ENCODE data around the gene KLRK1. TPM values are rescaled to one million over a fixed set of nuclear protein-coding genes. Genes with fewer than 3 reads are reported as not detected.

The KLRK1 gene
- total RNA-seq, 1 experiment from 2014 or later, result 2.3 TPM

- RAD21 ChIA-PET (ENCODE audit: low non-redundant PET in 1 of 2, low total read pairs in 2 of 2, uncharacterized antibody in 2 of 2, unreplicated experiment in 2 of 2), result no interaction called here
- Histone ChIP-seq H3K9me3 (ENCODE audit: control insufficient read depth in 1 of 2, insufficient read depth in 1 of 2, low read depth in 1 of 2, low read length in 2 of 2) (no peaks in the 10 kb centered on the region), H3K4me2 (ENCODE audit: low read length) (no peak overlapping the region), H3K9ac (ENCODE audit: low read length) (no peak overlapping the region), H3K36me3 (ENCODE audit: control insufficient read depth in 1 of 2, insufficient read depth in 2 of 2, low read length in 2 of 2) (no peaks in the 10 kb centered on the region), H3K9me2 (ENCODE audit: insufficient read depth) (no peaks in the 10 kb centered on the region), H3K4me3 (replicated peaks in 1 of 2; ENCODE audit: low read depth in 1 of 2, low read length in 2 of 2) (no peak overlapping the region), H2AFZ (ENCODE audit: low read depth, low read length, poor library complexity, severe bottlenecking) (no peak overlapping the region), H3K27me3 (ENCODE audit: insufficient read depth, low read length) (no peaks in the 10 kb centered on the region), H3K79me2 (ENCODE audit: insufficient read depth, low read length) (no peaks in the 10 kb centered on the region), H3K4me1 (ENCODE audit: control insufficient read depth in 1 of 2, insufficient read depth in 2 of 2, low read length in 2 of 2) (peaks cover 14% of the 10 kb centered on the region in 2 experiments), H3K27ac (ENCODE audit: low read depth, low read length) (no peak overlapping the region), H4K20me1 (ENCODE audit: insufficient read depth) (no peaks in the 10 kb centered on the region)
- CTCF ChIA-PET, result no interaction called here
- ATAC-seq (no peak), DNase-seq (ENCODE audit: low read depth, low spot score) (no peak)
- BruUV-seq (replicated peaks), result no TSS peak
- POLR2A ChIA-PET, result no interaction called here
- TF ChIP-seq CEBPB (IDR thresholded peaks at IDR 0.05; ENCODE audit: low read depth), result no peak
- intact Hi-C loops (cut with micrococcal nuclease), result loop anchor here (10.0 kb wide), 1 partner anchor 48 kb away; the partner anchor contains the start of gene KLRC1
Observed at GRCh38 chr12:10406725-10407124, 16.9 kb upstream of the KLRK1 start.

GRCh38 chr12:10405294-10405693, 15.5 kb upstream of the KLRK1 start:
- H3K9ac ChIP-seq (ENCODE audit: low read length), result no peak overlapping the region
- ATAC-seq (no peak), DNase-seq (ENCODE audit: low read depth, low spot score) (no peak)
- H3K4me2 ChIP-seq (ENCODE audit: low read length), result no peak overlapping the region
- no peaks in the 10 kb centered on the region for H4K20me1 ChIP-seq (ENCODE audit: insufficient read depth)
- no TSS peak for BruUV-seq (replicated peaks)
- no peak overlapping the region for H2AFZ ChIP-seq (ENCODE audit: low read depth, low read length, poor library complexity, severe bottlenecking)
- CTCF ChIA-PET, result no interaction called here
- no peaks in the 10 kb centered on the region for H3K9me3 ChIP-seq (ENCODE audit: control insufficient read depth in 1 of 2, insufficient read depth in 1 of 2, low read depth in 1 of 2, low read length in 2 of 2)
- H3K27me3 ChIP-seq (ENCODE audit: insufficient read depth, low read length), result no peaks in the 10 kb centered on the region
- TF ChIP-seq ATF3 (IDR thresholded peaks at IDR 0.05), result no peak
- TF ChIP-seq ZBTB33 (IDR thresholded peaks at IDR 0.05; ENCODE audit: extremely low read depth, insufficient replicate concordance, low read length), result no peak
- no peak for TF ChIP-seq MAX (IDR thresholded peaks at IDR 0.05)
- TF ChIP-seq SIN3A (IDR thresholded peaks at IDR 0.05; ENCODE audit: low read depth), result no peak
- TF ChIP-seq SRF (IDR thresholded peaks at IDR 0.05; ENCODE audit: low read depth), result no peak
- TF ChIP-seq REST (IDR thresholded peaks at IDR 0.05; ENCODE audit: low read depth), result no peak
- TF ChIP-seq ELF1 (IDR thresholded peaks at IDR 0.05; ENCODE audit: borderline replicate concordance, low read depth), result no peak
- TF ChIP-seq EGR1 (IDR thresholded peaks at IDR 0.05; ENCODE audit: low read depth), result no peak
- no peak for TF ChIP-seq RAD21 (IDR thresholded peaks at IDR 0.05; ENCODE audit: low read depth)
- no peak for TF ChIP-seq EZH2phosphoT487 (IDR thresholded peaks at IDR 0.05; ENCODE audit: borderline replicate concordance)
- no peak for TF ChIP-seq SP1 (IDR thresholded peaks at IDR 0.05; ENCODE audit: low read depth)
- no peak for TF ChIP-seq CBX3 (IDR thresholded peaks at IDR 0.05; ENCODE audit: low read depth)
- intact Hi-C loops (cut with micrococcal nuclease), result loop anchor here (10.0 kb wide), 1 partner anchor 50 kb away; the partner anchor contains the start of gene KLRC1
- RAD21 ChIA-PET (ENCODE audit: low non-redundant PET in 1 of 2, low total read pairs in 2 of 2, uncharacterized antibody in 2 of 2, unreplicated experiment in 2 of 2), result no interaction called here
- no peak overlapping the region for H3K4me3 ChIP-seq (replicated peaks in 1 of 2; ENCODE audit: low read depth in 1 of 2, low read length in 2 of 2)
- H3K4me1 ChIP-seq (ENCODE audit: control insufficient read depth in 1 of 2, insufficient read depth in 2 of 2, low read length in 2 of 2), result peaks cover 7 to 11% of the 10 kb centered on the region in 2 experiments; a peak in 3 of 4 replicates
- H3K36me3 ChIP-seq (ENCODE audit: control insufficient read depth in 1 of 2, insufficient read depth in 2 of 2, low read length in 2 of 2), result no peaks in the 10 kb centered on the region
- no peaks in the 10 kb centered on the region for H3K9me2 ChIP-seq (ENCODE audit: insufficient read depth)
- H3K79me2 ChIP-seq (ENCODE audit: insufficient read depth, low read length), result no peaks in the 10 kb centered on the region
- POLR2A ChIA-PET, result no interaction called here
- no peak overlapping the region for H3K27ac ChIP-seq (ENCODE audit: low read depth, low read length)

Data from HCT116 (cell line).